ENCODE data around the gene TTLL6. TPM values are rescaled to one million over a fixed set of nuclear protein-coding genes. Genes with fewer than 3 reads are reported as not detected.
A peak's percentile ranks its signal among the peaks of the same experiment; 100 is the strongest.
"Not testable (repeated sequence)": the region's sequence is repeated elsewhere in the genome, so short reads cannot be mapped to it uniquely, and the experiment has no call there.

The TTLL6 gene
- total and polyA plus RNA-seq, 2 experiments from 2014 or later, result 0.30 TPM; not detected in 1

DNA sequence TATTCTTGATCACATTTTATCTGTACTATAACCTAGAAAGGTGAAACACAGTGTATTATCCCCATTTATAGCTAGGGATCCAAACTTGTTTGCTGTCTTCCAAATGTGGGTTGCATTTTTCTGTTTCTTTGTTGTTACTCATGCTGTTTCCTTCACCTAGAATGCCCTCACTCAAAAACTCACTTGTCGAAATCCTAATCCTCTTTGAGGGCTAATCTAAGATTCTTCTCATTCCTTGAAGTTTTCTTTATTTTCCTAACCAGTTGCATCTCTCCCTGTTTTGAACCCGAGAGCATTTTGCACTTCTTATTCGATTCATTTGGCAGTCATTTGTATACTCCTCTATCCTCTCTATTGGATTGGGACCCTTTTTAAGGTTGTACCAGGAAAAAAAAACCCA lies 23.4 kb upstream of the TTLL6 start:
- Histone ChIP-seq H3K27ac (peak overlapping the region; percentile 60), H3K79me2 (peaks cover 58% of the 10 kb centered on the region), H3K36me3 (replicated peaks; ENCODE audit: insufficient read depth, low read depth) (no peaks in the 10 kb centered on the region), H3K27me3 (no peaks in the 10 kb centered on the region), H4K20me1 (ENCODE audit: insufficient read depth, poor library complexity, severe bottlenecking) (peaks cover 3% of the 10 kb centered on the region), H3K9me3 (ENCODE audit: low read depth) (no peaks in the 10 kb centered on the region), H3K4me2 (peak overlapping the region; percentile 62), H3K4me1 (ENCODE audit: insufficient read depth) (peaks cover 20% of the 10 kb centered on the region), H3K4me3 (no peak overlapping the region), H2AFZ (no peak overlapping the region), H3K9me2 (replicated peaks; ENCODE audit: insufficient read depth) (no peaks in the 10 kb centered on the region)
- no peak for DNase-seq (ENCODE audit: low spot score)
- 71% methylated on average over 3 of the region's 3 CpGs for WGBS (ENCODE audit: low lambda C conversion rate, missing lambda C conversion rate)
- no peak for TF ChIP-seq EZH2phosphoT487 (IDR thresholded peaks at IDR 0.05; ENCODE audit: low read depth, severe bottlenecking, unreplicated experiment)
- TF ChIP-seq, protein P1, sequence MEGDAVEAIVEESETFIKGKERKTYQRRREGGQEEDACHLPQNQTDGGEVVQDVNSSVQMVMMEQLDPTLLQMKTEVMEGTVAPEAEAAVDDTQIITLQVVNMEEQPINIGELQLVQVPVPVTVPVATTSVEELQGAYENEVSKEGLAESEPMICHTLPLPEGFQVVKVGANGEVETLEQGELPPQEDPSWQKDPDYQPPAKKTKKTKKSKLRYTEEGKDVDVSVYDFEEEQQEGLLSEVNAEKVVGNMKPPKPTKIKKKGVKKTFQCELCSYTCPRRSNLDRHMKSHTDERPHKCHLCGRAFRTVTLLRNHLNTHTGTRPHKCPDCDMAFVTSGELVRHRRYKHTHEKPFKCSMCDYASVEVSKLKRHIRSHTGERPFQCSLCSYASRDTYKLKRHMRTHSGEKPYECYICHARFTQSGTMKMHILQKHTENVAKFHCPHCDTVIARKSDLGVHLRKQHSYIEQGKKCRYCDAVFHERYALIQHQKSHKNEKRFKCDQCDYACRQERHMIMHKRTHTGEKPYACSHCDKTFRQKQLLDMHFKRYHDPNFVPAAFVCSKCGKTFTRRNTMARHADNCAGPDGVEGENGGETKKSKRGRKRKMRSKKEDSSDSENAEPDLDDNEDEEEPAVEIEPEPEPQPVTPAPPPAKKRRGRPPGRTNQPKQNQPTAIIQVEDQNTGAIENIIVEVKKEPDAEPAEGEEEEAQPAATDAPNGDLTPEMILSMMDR (IDR thresholded peaks at IDR 0.05; ENCODE audit: poor library complexity), result no peak
- no peak for TF ChIP-seq EZH2 (IDR thresholded peaks at IDR 0.05; ENCODE audit: borderline replicate concordance)

GRCh38 chr17:48837458-48837857 lies 20.4 kb upstream of the TTLL6 start:
- Histone ChIP-seq H3K4me1 (ENCODE audit: insufficient read depth) (peaks cover 22% of the 10 kb centered on the region), H3K79me2 (peaks cover 84% of the 10 kb centered on the region), H4K20me1 (ENCODE audit: insufficient read depth, poor library complexity, severe bottlenecking) (peaks cover 11% of the 10 kb centered on the region)
- H3K4me2 ChIP-seq; H3K27ac ChIP-seq; H3K36me3 ChIP-seq (replicated peaks; ENCODE audit: insufficient read depth, low read depth); H3K4me3 ChIP-seq; H3K9me3 ChIP-seq (ENCODE audit: low read depth); H3K9me2 ChIP-seq (replicated peaks; ENCODE audit: insufficient read depth); H2AFZ ChIP-seq; DNase-seq (ENCODE audit: low spot score); H3K27me3 ChIP-seq: not testable (repeated sequence)
- 99% methylated on average over 4 of the region's 4 CpGs for whole genome bisulfite sequencing (ENCODE audit: low lambda C conversion rate, missing lambda C conversion rate)

DNA sequence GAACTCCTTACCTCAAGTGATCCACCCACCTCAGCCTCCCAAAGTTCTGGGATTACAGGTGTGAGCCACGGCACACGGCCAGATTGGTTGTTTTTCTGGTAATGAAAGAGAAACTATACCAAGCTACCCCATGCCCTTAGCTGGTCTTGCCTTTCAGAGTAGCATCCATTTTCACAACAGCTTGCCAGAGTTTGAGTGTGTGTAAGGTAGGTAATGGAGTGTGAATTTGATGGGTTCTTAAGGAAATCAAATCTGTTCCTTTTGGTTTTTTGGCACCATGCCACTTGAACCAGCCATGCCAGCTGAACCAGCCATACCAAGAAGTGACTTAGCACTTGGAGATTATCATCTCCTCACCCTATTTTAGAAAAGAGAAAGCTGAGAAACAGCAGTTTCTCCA lies 18.9 kb upstream of the TTLL6 start:
- no peaks in the 10 kb centered on the region for H3K9me2 ChIP-seq (replicated peaks; ENCODE audit: insufficient read depth)
- WGBS (ENCODE audit: low lambda C conversion rate, missing lambda C conversion rate), result 96% methylated on average over 2 of the region's 2 CpGs
- no peak overlapping the region for H3K27ac ChIP-seq
- no peak overlapping the region for H3K4me3 ChIP-seq
- H4K20me1 ChIP-seq (ENCODE audit: insufficient read depth, poor library complexity, severe bottlenecking), result peaks cover 11% of the 10 kb centered on the region
- no peaks in the 10 kb centered on the region for H3K36me3 ChIP-seq (replicated peaks; ENCODE audit: insufficient read depth, low read depth)
- no peaks in the 10 kb centered on the region for H3K27me3 ChIP-seq
- no peak overlapping the region for H2AFZ ChIP-seq
- peaks cover 96% of the 10 kb centered on the region for H3K79me2 ChIP-seq
- H3K4me2 ChIP-seq, result no peak overlapping the region
- no peak for DNase-seq (ENCODE audit: low spot score)
- no peaks in the 10 kb centered on the region for H3K9me3 ChIP-seq (ENCODE audit: low read depth)
- H3K4me1 ChIP-seq (ENCODE audit: insufficient read depth), result peaks cover 30% of the 10 kb centered on the region
- TF ChIP-seq, protein P1 (IDR thresholded peaks at IDR 0.05; ENCODE audit: poor library complexity), result no peak
- TF ChIP-seq EZH2phosphoT487 (IDR thresholded peaks at IDR 0.05; ENCODE audit: low read depth, severe bottlenecking, unreplicated experiment) (no peak), EZH2 (IDR thresholded peaks at IDR 0.05; ENCODE audit: borderline replicate concordance) (no peak)

GRCh38 chr17:48834973-48835372 lies 17.9 kb upstream of the TTLL6 start:
- Histone ChIP-seq H3K4me2 (no peak overlapping the region), H3K4me3 (no peak overlapping the region), H3K27ac (no peak overlapping the region), H3K4me1 (ENCODE audit: insufficient read depth) (peaks cover 25% of the 10 kb centered on the region), H3K79me2 (peaks cover 88% of the 10 kb centered on the region), H3K36me3 (replicated peaks; ENCODE audit: insufficient read depth, low read depth) (no peaks in the 10 kb centered on the region), H3K27me3 (no peaks in the 10 kb centered on the region), H4K20me1 (ENCODE audit: insufficient read depth, poor library complexity, severe bottlenecking) (peaks cover 11% of the 10 kb centered on the region), H3K9me2 (replicated peaks; ENCODE audit: insufficient read depth) (no peaks in the 10 kb centered on the region), H2AFZ (no peak overlapping the region), H3K9me3 (ENCODE audit: low read depth) (no peaks in the 10 kb centered on the region)
- TF ChIP-seq EZH2 (IDR thresholded peaks at IDR 0.05; ENCODE audit: borderline replicate concordance) (no peak), EZH2phosphoT487 (IDR thresholded peaks at IDR 0.05; ENCODE audit: low read depth, severe bottlenecking, unreplicated experiment) (no peak)
- WGBS (ENCODE audit: low lambda C conversion rate, missing lambda C conversion rate), result 91% methylated on average over 2 of the region's 2 CpGs
- DNase-seq (ENCODE audit: low spot score), result no peak
